Duodenal mucosa (tissue), 2 donors: ENCODE results near the gene SS18L1.

Experiments used
- H3K27ac ChIP-seq: one replicate; pipeline ENCODE4 v1.7.0; 2013; ENCODE audit warnings: low read depth, low read length
- H3K27me3 ChIP-seq, 2 donors: one replicate each; pipeline ENCODE4 v1.7.0; 2013; ENCODE audit warnings: low read length in 2 of 2, control low read depth in 1 of 2; ENCODE audit not compliant: insufficient read depth in 2 of 2, control insufficient read depth in 1 of 2
- H3K36me3 ChIP-seq, 2 donors: one replicate each; pipeline ENCODE4 v1.7.0; 2013; ENCODE audit warnings: low read length in 2 of 2, control low read depth in 1 of 2; ENCODE audit not compliant: insufficient read depth in 2 of 2, control insufficient read depth in 1 of 2
- H3K4me1 ChIP-seq, 2 donors: one replicate each; pipeline ENCODE4 v1.7.0; 2013; ENCODE audit warnings: low read length in 2 of 2, control low read depth in 1 of 2; ENCODE audit not compliant: insufficient read depth in 2 of 2, control insufficient read depth in 1 of 2
- H3K4me3 ChIP-seq, 2 donors: one replicate each; pipeline ENCODE4 v1.7.0; 2013; ENCODE audit warnings: low read length in 2 of 2, low read depth in 1 of 2
- H3K9ac ChIP-seq, 2 donors: one replicate each; pipeline ENCODE4 v1.7.0; 2013; ENCODE audit warnings: low read length in 2 of 2, low read depth in 1 of 2
- H3K9me3 ChIP-seq, 2 donors: one replicate each; pipeline ENCODE4 v1.7.0; 2013; ENCODE audit warnings: low read length in 2 of 2, control low read depth in 1 of 2; ENCODE audit not compliant: control insufficient read depth in 1 of 2

SS18L1 gene

DNA sequence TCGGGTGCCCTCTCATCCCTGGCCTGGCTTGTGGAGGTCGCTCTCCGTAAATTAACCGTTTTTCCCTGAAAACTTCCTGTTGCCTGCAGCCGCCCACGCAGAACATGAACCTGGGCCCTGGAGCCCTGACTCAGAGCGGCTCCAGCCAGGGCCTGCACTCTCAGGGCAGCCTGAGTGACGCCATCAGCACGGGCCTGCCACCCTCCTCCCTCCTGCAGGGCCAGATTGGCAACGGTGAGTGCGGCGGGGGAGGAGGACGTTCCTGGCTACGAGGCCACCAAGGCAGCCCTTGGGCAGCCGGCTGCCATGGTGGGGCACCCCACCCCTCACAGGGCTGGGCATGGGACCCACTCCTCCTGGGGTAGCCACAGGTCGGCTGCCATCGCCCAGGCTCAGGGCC is 17.8 kb downstream of the SS18L1 start:
- Histone ChIP-seq H3K4me1 (no peaks in the 10 kb centered on the region), H3K27me3 (no peaks in the 10 kb centered on the region), H3K9ac (no peak overlapping the region), H3K36me3 (peaks cover 20 to 62% of the 10 kb centered on the region in 2 donors), H3K9me3 (no peaks in the 10 kb centered on the region), H3K27ac (no peak overlapping the region), H3K4me3 (no peak overlapping the region)

DNA sequence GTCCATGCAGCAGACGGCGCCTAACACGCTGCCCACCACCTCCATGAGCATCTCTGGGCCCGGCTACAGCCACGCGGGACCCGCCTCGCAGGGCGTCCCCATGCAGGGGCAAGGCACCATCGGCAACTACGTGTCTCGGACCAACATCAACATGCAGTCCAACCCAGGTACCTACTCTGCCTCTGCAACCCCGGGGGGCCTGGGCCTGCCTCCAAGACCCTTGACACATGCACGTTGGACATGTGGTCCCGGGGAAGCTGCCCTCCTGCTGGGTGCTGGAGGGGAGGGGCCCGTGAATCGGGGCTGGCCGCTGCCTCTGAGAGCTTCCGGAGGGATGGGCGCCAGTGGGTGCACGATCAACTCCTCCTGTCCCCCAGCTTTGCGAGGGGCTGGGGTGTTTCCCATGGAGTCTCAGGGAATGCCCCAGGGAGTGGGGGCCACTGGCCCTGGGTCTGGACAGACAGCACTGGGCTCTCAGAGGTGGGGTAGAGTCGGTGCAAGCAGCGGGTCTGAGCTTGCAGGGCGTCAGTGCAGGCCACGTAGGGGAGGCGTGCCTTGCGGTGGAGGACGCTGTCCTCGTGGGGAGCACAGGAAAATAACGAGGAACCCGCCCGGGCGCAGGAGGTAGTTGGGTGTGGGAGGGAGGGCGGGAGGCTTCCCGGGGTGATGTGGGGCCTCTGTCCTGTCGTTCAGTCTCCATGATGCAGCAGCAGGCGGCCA is 19.4 kb downstream of the SS18L1 start:
- H3K36me3 ChIP-seq = peaks cover 21 to 67% of the 10 kb centered on the region in 2 donors
- no peaks in the 10 kb centered on the region for H3K27me3 ChIP-seq
- H3K4me1 ChIP-seq = no peaks in the 10 kb centered on the region
- H3K9ac ChIP-seq = no peak overlapping the region
- H3K9me3 ChIP-seq = no peaks in the 10 kb centered on the region
- H3K27ac ChIP-seq = no peak overlapping the region
- no peak overlapping the region for H3K4me3 ChIP-seq

DNA sequence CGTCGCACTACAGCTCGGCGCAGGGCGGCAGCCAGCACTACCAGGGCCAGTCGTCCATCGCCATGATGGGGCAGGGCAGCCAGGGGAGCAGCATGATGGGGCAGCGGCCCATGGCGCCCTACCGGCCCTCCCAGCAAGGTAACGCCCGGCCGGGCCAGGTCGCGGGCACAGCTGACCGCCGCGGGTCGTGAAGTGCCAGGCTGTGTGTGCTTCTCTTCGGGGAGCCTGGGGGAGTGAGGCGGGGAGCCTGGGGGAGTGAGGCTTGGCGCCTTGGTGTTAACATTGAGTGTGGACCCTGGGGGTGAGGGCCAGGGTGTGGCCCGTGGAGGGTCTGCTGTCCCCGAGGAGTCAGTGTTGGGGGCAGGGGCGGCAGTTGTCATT is 19.9 kb downstream of the SS18L1 start:
- no peak overlapping the region for H3K4me3 ChIP-seq
- no peaks in the 10 kb centered on the region for H3K9me3 ChIP-seq
- no peak overlapping the region for H3K9ac ChIP-seq
- peaks cover 21 to 70% of the 10 kb centered on the region in 2 donors for H3K36me3 ChIP-seq
- H3K4me1 ChIP-seq = no peaks in the 10 kb centered on the region
- H3K27ac ChIP-seq = no peak overlapping the region
- H3K27me3 ChIP-seq = no peaks in the 10 kb centered on the region

DNA sequence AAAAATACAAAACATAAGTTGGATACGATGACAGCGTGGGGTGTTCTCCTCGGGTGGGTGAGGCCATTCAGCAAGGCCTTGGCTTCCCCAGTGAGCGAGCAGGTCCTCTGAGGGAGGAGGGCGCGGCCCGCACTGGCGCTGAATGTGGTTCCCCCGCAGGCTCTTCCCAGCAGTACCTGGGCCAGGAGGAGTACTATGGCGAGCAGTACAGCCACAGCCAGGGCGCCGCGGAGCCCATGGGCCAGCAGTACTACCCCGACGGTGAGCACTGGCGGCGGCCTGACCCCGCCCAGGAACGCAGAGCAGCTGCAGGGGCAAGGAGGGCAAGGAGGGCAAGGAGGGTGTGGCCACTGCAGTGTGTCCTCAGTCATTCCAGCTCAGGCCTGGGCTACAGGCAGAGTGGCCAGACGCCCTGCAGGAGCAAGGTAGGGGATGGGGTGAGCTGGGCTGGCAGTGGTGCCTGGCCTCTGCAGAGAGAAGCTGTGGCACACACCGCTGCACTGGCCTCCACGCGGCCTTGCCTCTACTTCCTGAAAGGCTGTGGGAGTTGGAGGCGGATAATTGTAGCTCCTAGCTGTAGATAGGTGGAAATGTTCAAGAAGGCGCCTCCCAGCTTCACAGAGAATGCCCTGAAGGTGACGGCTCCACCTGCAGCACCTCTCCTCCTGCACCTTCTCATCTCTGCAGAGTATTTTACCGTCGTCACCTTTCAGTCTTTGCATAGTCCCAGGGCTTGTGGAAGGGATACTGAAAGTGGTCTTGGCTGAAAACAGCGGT is 20.6 kb downstream of the SS18L1 start:
- H3K4me3 ChIP-seq = no peak overlapping the region
- H3K4me1 ChIP-seq = no peaks in the 10 kb centered on the region
- no peak overlapping the region for H3K9ac ChIP-seq
- H3K27ac ChIP-seq = no peak overlapping the region
- peaks cover 25 to 72% of the 10 kb centered on the region in 2 donors for H3K36me3 ChIP-seq
- no peaks in the 10 kb centered on the region for H3K9me3 ChIP-seq
- H3K27me3 ChIP-seq = no peaks in the 10 kb centered on the region

DNA sequence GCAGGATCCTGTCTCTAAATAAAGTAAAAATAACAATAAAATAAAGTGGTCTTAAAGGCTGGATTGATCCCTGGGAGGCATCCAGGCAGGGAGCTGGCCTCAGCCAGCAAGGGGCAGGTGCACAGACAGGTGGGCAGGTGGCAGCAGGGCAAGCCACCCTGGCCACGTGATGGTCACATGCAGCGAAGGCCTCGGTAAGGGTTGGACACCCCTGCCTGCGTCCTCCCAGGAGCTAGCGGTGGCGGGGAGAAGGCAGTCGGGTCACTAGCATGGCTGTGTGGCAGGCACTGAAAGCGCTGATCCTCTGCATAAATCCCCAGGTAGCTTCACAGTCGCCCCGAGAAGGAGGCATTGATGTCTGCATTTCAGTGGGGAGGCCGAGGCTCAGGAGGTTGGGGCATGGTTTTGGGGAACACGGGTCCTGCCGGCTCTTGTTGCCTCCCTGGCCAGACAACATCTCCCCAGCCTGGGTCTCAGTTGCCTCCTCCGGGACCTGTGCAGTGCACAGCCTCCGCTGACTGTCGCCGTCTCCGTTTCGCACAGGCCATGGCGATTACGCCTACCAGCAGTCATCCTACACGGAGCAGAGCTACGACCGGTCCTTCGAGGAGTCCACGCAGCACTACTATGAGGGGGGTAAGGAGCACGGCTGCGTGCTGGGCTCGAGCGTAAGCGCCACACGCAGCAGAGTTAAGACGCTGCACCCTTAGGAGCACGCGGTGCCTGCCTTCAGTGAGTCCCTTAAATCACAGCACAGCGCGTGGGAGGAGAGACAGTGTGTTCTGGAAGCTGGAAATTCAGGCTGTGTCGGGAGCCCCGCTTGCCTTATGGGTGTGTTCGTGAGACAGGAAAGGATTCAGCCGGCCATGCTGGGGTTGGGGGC is 21.6 kb downstream of the SS18L1 start:
- H3K9me3 ChIP-seq = no peaks in the 10 kb centered on the region
- H3K27ac ChIP-seq = no peak overlapping the region
- no peak overlapping the region for H3K9ac ChIP-seq
- no peak overlapping the region for H3K4me3 ChIP-seq
- H3K27me3 ChIP-seq = no peaks in the 10 kb centered on the region
- H3K4me1 ChIP-seq = no peaks in the 10 kb centered on the region
- peaks cover 21 to 75% of the 10 kb centered on the region in 2 donors for H3K36me3 ChIP-seq

DNA sequence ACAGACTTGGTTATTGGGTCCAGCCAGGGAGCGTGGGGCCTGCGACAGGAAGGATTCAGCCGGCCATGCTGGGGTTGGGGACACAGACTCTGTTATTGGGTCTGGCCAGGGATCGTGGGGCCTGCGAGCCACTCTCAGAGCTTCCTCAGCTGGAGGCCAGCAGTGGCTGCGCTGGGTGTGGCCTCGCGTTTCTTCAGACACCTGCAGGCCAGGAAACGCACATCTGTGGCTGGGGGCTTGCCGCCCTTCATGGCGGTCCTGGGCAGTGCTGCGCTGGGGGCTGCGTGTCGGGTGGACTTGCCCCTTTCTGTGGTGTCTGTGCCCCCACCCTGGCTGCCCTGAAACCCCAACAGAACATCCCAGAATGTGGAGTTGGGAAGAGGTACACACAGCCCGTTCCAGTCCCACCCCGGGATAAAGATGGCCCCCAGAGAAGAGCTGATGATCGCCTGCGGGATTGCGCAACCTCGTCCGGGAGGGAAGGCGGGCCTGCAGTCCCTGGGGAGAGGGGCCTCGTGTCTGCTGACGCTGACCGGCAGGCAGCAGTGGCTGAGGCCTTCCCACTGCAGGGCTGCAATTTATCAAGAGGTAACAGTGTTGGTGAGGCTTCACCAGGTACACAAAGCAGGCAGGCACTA is 22.3 kb downstream of the SS18L1 start:
- Histone ChIP-seq H3K9ac (no peak overlapping the region), H3K4me1 (no peaks in the 10 kb centered on the region), H3K27me3 (no peaks in the 10 kb centered on the region), H3K27ac (no peak overlapping the region), H3K4me3 (no peak overlapping the region), H3K9me3 (no peaks in the 10 kb centered on the region), H3K36me3 (peaks cover 18 to 70% of the 10 kb centered on the region in 2 donors)

DNA sequence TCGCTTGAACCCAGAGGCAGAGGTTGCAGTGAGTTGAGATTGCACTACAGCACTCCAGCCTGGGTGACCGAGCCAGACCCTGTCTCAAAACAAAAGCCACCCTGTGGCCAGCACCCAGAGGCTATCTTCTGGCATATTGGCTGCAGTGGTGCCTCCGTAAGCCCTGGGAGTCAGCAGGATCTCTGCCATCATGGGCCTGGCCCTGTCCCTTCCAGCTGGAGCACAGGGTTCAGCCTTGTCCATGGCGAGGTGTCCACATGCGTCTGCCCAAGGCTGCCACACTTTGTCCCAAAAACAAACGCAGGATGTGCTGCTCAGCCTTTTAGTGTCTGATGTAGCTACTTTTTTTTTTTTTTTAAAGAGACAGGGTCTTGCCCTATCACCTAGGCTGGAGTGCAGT is 23.9 kb downstream of the SS18L1 start:
- Histone ChIP-seq H3K27me3 (no peaks in the 10 kb centered on the region), H3K4me3 (no peak overlapping the region), H3K4me1 (no peaks in the 10 kb centered on the region), H3K9ac (no peak overlapping the region), H3K9me3 (no peaks in the 10 kb centered on the region), H3K27ac (no peak overlapping the region), H3K36me3 (peaks cover 16 to 58% of the 10 kb centered on the region in 2 donors)

DNA sequence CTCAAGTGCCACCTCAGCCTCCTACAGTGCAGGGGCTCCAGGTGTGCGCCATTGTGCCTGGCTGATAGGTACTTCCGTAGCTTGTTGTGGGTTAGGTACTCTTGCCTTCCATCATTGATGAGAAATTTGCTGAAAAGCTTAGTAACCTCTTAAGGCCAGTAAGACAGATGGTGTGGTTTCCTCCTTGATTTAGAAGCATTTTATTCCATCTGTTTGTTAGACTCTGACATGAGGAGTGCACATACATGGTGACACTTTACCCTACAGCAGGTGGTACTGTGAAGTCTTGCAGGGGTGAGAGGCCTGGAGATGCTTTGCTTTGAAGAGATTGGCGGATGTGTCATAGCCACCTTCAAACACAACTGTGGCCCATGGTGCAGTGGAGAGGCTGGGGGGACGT is 24.5 kb downstream of the SS18L1 start:
- peaks cover 16 to 52% of the 10 kb centered on the region in 2 donors for H3K36me3 ChIP-seq
- H3K9me3 ChIP-seq = no peaks in the 10 kb centered on the region
- H3K4me1 ChIP-seq = no peaks in the 10 kb centered on the region
- H3K27me3 ChIP-seq = no peaks in the 10 kb centered on the region
- no peak overlapping the region for H3K9ac ChIP-seq
- H3K4me3 ChIP-seq = no peak overlapping the region
- no peak overlapping the region for H3K27ac ChIP-seq

DNA sequence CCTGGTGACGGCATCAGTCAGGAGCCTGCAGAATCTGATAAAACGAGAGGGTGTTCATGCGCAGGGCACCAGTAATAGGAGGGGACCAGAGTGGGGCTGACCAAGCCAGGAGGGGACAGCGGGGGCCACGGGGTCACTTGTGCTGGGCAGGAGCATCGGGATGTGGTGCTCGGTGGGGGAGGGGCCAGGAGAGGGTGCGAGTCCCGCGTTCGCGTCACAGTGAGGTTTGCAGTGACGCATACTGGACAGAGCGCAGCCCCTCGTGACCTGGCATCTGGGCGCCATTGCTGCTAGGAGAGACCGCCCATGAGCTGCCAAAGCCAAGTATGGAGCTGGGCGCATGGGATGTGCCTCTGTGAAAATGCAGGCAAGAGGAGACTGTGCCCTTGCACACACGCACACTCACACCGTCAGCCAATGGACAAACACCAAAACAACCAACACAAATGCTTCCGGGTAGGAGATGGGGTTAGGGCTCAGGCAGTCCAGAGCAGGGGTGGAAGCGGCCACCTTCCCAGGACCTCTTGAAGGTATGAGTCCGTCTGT is 25.4 kb downstream of the SS18L1 start:
- Histone ChIP-seq H3K36me3 (peaks cover 16 to 44% of the 10 kb centered on the region in 2 donors), H3K27me3 (no peaks in the 10 kb centered on the region), H3K4me1 (no peaks in the 10 kb centered on the region), H3K4me3 (no peak overlapping the region), H3K27ac (no peak overlapping the region), H3K9me3 (no peaks in the 10 kb centered on the region), H3K9ac (no peak overlapping the region)
